HG03095 (cell line): Measurements from ENCODE around the gene XBP1.
"Not testable (repeated sequence)": the region's sequence is repeated elsewhere in the genome, so short reads cannot be mapped to it uniquely, and the experiment has no call there.

ENCODE experiments used
- ATAC-seq: cut with Tn5 transposase; IDR thresholded peaks from one replicate; pipeline ENCODE4 v1.9.1; 2021; ENCODE audit warnings: moderate library complexity; ENCODE audit not compliant: unreplicated experiment

Gene XBP1

GRCh38 chr22:28800308-28801041 is at the start of gene XBP1:
Gene XBP1, minus strand, starts transcription at chr22:28800569.
- peak; percentile 76 for ATAC-seq

- ATAC-seq: no peak
These were observed 46.6 kb upstream of the XBP1 start for GRCh38 chr22:28846994-28847393.

GRCh38 chr22:28844277-28844676 is 43.9 kb upstream of the XBP1 start:
- not testable (repeated sequence) for ATAC-seq

- no peak for ATAC-seq
These were observed 43.3 kb upstream of the XBP1 start for GRCh38 chr22:28843633-28844032.

GRCh38 chr22:28841111-28841510 is 40.7 kb upstream of the XBP1 start:
- ATAC-seq: no peak

GRCh38 chr22:28838971-28839370 is 38.6 kb upstream of the XBP1 start:
- ATAC-seq: no peak

- no peak for ATAC-seq
These were observed 37.3 kb upstream of the XBP1 start for GRCh38 chr22:28837640-28838039.

GRCh38 chr22:28835630-28836189 is 35.3 kb upstream of the XBP1 start:
- no peak for ATAC-seq

GRCh38 chr22:28833276-28833923 is 33.0 kb upstream of the XBP1 start:
- ATAC-seq: no peak

- ATAC-seq: no peak
These were observed 32.4 kb upstream of the XBP1 start for GRCh38 chr22:28832731-28833130.

GRCh38 chr22:28831140-28832072 is 31.0 kb upstream of the XBP1 start:
- no peak for ATAC-seq

GRCh38 chr22:28830441-28830840 is 30.1 kb upstream of the XBP1 start:
- ATAC-seq: no peak

- no peak for ATAC-seq
These were observed 29.2 kb upstream of the XBP1 start for GRCh38 chr22:28829358-28830181.

- no peak for ATAC-seq
These were observed 26.6 kb upstream of the XBP1 start for GRCh38 chr22:28826921-28827320.

- ATAC-seq: not testable (repeated sequence)
These were observed 26.1 kb upstream of the XBP1 start for GRCh38 chr22:28826430-28826829.

- not testable (repeated sequence) for ATAC-seq
These were observed 24.1 kb upstream of the XBP1 start for GRCh38 chr22:28824455-28824854.

- ATAC-seq: no peak
These were observed 22.7 kb upstream of the XBP1 start for GRCh38 chr22:28822930-28823551.

GRCh38 chr22:28821452-28821851 is 21.1 kb upstream of the XBP1 start:
- ATAC-seq: no peak

- ATAC-seq: no peak
These were observed 20.5 kb upstream of the XBP1 start for GRCh38 chr22:28820885-28821284.
